BLaER1 treated with 17β-estradiol and CSF1 and Interleukin-3, amounts not matched to agents 10 nM and 100 nM (cell line): ENCODE results near the gene CCL14.
"Not testable (repeated sequence)": the region's sequence is repeated elsewhere in the genome, so short reads cannot be mapped to it uniquely, and the experiment has no call there.

Experiments
- H3K27ac ChIP-seq, 11 experiments: shearing (Covaris generic); formaldehyde crosslinking; 2 replicates each; pipeline ENCODE4 v1.8.1; 2022
- H3K27me3 ChIP-seq, 11 experiments: shearing (Covaris generic); formaldehyde crosslinking; 2 replicates each; pipeline ENCODE4 v1.8.1; 2022
- H3K36me3 ChIP-seq, 11 experiments: shearing (Covaris generic); formaldehyde crosslinking; 2 replicates each; pipeline ENCODE4 v1.8.1; 2022
- H3K4me1 ChIP-seq, 10 experiments: shearing (Covaris generic); formaldehyde crosslinking; 2 replicates each; pipeline ENCODE4 v1.8.1; 2022
- H3K4me2 ChIP-seq, 11 experiments: shearing (Covaris generic); formaldehyde crosslinking; 2 replicates each; pipeline ENCODE4 v1.8.1; 2022
- H3K4me3 ChIP-seq, 10 experiments: shearing (Covaris generic); formaldehyde crosslinking; 2 replicates each; pipeline ENCODE4 v1.8.1; 2022
- H3K9ac ChIP-seq, 11 experiments: shearing (Covaris generic); formaldehyde crosslinking; 2 replicates each; pipeline ENCODE4 v1.8.1; 2022
- H3K9me3 ChIP-seq, 11 experiments: shearing (Covaris generic); formaldehyde crosslinking; replicated peaks in 1 of 11; 2 replicates each; pipeline ENCODE4 v1.8.1; 2022
- H4K20me1 ChIP-seq, 11 experiments: shearing (Covaris generic); formaldehyde crosslinking; 2 replicates each; pipeline ENCODE4 v1.8.1; 2022
- Cebpa-rat ChIP-seq, 11 experiments: shearing (Covaris generic); IDR thresholded peaks; 2 replicates each; pipeline ENCODE4 v1.8.1; 2022

The CCL14 gene

DNA sequence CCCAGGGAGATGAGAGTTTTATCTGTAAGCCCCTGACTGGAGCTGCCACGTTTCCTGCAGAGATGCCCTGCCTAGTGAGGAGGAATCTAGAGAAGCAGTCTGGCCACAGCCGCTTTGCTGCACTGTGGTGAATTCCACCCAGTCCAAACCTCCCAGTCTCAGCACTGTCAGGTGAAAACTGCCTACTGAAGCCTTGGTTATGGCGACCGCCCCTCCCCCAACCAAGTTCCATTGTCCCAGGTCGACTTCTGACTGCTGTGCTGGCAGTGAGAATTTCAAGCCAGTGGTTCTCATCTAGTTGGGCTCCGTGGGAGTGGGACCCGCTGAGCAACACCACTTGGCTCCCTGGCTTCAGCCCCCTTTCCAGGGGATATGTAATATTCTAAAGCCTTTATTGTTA lies 32.8 kb downstream of the CCL14 start:
- no peaks in the 10 kb centered on the region for H3K4me1 ChIP-seq
- no peak overlapping the region for H3K4me3 ChIP-seq
- no peak overlapping the region for H3K9ac ChIP-seq
- TF ChIP-seq Cebpa-rat (IDR thresholded peaks at IDR 0.05), result no peak
- no peak overlapping the region for H3K4me2 ChIP-seq
- no peaks in the 10 kb centered on the region for H4K20me1 ChIP-seq
- H3K36me3 ChIP-seq, result no peaks in the 10 kb centered on the region
- H3K27ac ChIP-seq, result no peak overlapping the region
- H3K9me3 ChIP-seq, result no peaks in the 10 kb centered on the region
- no peaks in the 10 kb centered on the region for H3K27me3 ChIP-seq

DNA sequence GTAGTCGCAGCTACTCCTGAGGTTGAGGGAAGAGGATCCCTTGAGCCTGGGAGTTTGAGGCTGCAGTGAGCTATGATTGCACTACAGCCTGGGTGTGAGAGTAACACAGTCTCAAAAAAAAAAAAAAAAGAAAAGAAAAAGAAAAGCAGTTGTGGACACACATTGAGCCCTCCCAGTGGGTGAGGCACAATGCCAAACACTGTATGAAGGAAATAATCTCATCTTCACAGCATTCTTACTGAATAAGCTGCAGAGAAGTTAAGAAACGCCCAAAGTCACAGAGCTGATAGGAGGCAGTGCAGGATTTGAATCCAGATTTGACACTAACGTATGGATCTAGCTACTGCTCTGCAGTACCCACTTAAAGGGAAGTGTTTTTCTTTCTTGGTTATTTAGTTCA lies 37.1 kb downstream of the CCL14 start:
- H3K36me3 ChIP-seq, result no peaks in the 10 kb centered on the region
- no peak overlapping the region for H3K4me2 ChIP-seq
- H4K20me1 ChIP-seq, result no peaks in the 10 kb centered on the region
- no peaks in the 10 kb centered on the region for H3K4me1 ChIP-seq
- H3K27ac ChIP-seq, result no peak overlapping the region
- no peak overlapping the region for H3K4me3 ChIP-seq
- H3K9me3 ChIP-seq, result no peaks in the 10 kb centered on the region
- no peaks in the 10 kb centered on the region for H3K27me3 ChIP-seq
- TF ChIP-seq Cebpa-rat (IDR thresholded peaks at IDR 0.05), result no peak
- no peak overlapping the region for H3K9ac ChIP-seq

DNA sequence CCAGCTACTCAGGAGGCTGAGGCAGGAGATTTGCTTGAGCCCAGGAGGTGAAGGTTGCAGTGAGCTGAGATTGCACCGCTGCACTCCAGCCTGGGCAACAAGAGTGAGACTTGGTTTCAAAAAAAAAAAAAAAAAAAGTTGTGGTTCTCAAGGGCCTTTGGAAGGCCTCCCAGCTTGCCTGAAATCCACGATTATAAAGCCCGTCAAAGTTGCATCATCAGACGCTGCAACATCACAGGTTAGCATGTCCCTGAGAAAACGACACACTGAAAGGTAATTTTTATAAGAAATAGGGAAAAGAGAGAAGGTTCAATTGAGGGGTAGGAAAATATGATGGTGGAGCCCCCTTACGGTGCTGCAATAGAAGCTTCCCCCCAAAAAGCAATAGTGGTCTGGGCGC lies 38.4 kb downstream of the CCL14 start:
- H3K4me1 ChIP-seq, result no peaks in the 10 kb centered on the region
- no peak overlapping the region for H3K27ac ChIP-seq
- no peak overlapping the region for H3K4me3 ChIP-seq
- H4K20me1 ChIP-seq, result no peaks in the 10 kb centered on the region
- peak in 1 of 11 experiments; percentile 31; a peak in 1 of 22 replicates for TF ChIP-seq Cebpa-rat (IDR thresholded peaks at IDR 0.05)
- H3K9ac ChIP-seq, result no peak overlapping the region
- H3K4me2 ChIP-seq, result no peak overlapping the region
- H3K36me3 ChIP-seq, result no peaks in the 10 kb centered on the region
- H3K9me3 ChIP-seq, result no peaks in the 10 kb centered on the region
- no peaks in the 10 kb centered on the region for H3K27me3 ChIP-seq

DNA sequence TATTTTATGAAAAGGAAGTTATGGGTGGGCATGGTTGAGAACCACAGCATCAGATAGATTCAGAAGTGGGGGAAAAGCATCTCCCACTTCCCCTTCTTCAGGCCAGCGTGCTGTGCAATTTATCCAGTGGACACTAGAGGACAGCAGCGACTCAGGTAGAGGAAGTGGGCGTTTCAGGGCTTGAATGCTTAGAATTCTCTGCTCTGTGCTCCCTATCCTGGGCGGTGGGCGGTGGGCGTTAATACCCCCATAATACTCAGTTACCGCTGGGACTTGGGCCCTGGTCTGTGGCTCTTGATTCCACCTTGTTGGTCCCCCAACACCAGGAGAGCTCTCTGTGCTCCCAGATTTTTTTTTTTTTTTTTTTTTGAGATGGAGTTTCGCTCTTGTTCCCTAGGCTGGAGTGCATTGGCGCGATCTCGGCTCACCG lies 39.4 kb downstream of the CCL14 start:
- Histone ChIP-seq H3K4me2 (no peak overlapping the region; a peak in 1 of 22 replicates), H3K36me3 (no peaks in the 10 kb centered on the region), H4K20me1 (no peaks in the 10 kb centered on the region), H3K9ac (no peak overlapping the region), H3K27me3 (no peaks in the 10 kb centered on the region), H3K9me3 (no peaks in the 10 kb centered on the region), H3K27ac (no peak overlapping the region), H3K4me3 (no peak overlapping the region), H3K4me1 (no peaks in the 10 kb centered on the region)
- TF ChIP-seq Cebpa-rat (IDR thresholded peaks at IDR 0.05), result no peak

DNA sequence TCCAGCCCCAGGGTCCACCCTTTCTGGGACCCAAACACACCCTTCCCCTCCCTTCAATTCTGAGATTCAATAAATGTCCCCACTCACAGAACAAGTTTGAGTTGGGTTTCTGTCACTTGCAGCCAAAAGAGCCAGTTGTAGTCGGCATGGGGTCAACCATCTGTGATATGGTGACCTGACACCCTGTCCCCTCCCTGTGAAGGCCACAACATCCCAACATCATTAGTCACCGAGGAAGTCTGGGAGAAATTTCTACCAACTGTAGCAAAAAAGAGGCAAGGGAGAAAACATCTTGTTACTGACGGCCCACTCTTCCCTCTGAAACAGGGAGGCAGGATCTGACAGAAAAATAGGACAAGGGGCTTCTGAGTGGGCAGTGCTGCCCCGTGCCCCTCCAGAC lies 42.4 kb downstream of the CCL14 start:
- H3K27ac ChIP-seq, result no peak overlapping the region
- H3K9me3 ChIP-seq, result no peaks in the 10 kb centered on the region
- no peak overlapping the region for H3K4me2 ChIP-seq
- H3K9ac ChIP-seq, result no peak overlapping the region
- TF ChIP-seq Cebpa-rat (IDR thresholded peaks at IDR 0.05), result no peak
- no peak overlapping the region for H3K4me3 ChIP-seq
- no peaks in the 10 kb centered on the region for H3K4me1 ChIP-seq
- no peaks in the 10 kb centered on the region for H3K36me3 ChIP-seq
- H3K27me3 ChIP-seq, result no peaks in the 10 kb centered on the region
- no peaks in the 10 kb centered on the region for H4K20me1 ChIP-seq

DNA sequence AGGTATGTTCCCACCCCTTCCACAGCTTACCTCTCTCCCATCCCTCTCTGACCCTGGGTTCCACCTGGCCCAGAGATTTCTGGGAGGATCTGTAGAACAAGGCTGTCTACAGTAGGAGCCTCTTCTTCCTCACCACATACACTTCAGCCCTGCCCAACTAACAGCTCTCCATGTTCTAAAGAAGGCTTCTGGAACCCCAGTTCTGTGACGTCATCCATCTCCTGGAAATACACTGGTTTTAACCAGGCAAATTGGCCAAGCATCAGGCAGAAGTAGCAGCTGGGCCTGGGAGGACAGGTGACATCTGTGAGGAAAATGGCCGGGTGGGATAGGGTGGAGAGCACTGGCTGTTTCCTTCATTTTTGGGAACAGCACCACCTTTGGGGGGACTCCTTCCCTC lies 43.0 kb downstream of the CCL14 start, which contains the start of gene LYZL6:
Gene LYZL6, minus strand, starts transcription at position 177 of the 400 bp plus-strand sequence. CDS start 4,357 bp downstream, outside the sequence.
- Histone ChIP-seq H3K9me3 (no peaks in the 10 kb centered on the region), H3K4me3 (no peak within 1 kb of the TSS), H3K27me3 (no peaks in the 10 kb centered on the region), H3K9ac (no peak within 1 kb of the TSS), H3K36me3 (no peaks in the 10 kb centered on the region), H3K4me2 (no peak within 1 kb of the TSS), H4K20me1 (no peaks in the 10 kb centered on the region), H3K27ac (no peak within 1 kb of the TSS), H3K4me1 (no peaks in the 10 kb centered on the region)
- TF ChIP-seq Cebpa-rat (IDR thresholded peaks at IDR 0.05), result no peak

DNA sequence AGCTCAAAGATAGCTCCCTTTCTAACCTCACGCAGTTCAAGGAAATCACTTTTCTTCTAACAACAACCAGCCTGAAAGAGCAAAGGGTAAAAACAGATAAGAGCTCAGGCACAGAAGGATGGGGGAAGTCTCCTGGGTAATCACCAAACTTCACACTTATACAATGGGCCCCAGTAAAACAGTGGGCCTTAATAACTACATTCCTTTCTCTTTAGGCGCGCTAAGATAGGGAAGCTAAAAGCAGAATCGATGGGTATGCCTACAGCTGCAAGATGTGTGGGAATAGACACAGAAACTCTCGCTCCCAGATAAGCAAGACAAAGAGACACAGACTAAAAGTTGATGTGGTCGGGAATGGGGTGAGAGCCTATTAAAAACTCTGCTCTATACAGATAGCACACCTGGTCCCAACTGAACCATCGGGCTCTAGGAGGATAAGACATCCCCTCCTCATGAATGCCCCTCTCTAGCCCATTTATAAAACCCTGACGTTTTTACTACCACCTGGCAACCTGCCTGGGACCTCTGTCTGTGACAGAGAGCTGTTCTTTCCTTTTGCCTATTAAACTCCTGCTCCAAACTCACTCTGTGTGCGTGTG lies 43.8 kb downstream of the CCL14 start:
- no peaks in the 10 kb centered on the region for H3K9me3 ChIP-seq
- H3K4me2 ChIP-seq, result no peak overlapping the region
- TF ChIP-seq Cebpa-rat (IDR thresholded peaks at IDR 0.05), result no peak
- no peaks in the 10 kb centered on the region for H4K20me1 ChIP-seq
- H3K4me1 ChIP-seq, result no peaks in the 10 kb centered on the region
- no peaks in the 10 kb centered on the region for H3K36me3 ChIP-seq
- H3K4me3 ChIP-seq, result no peak overlapping the region
- H3K27ac ChIP-seq, result no peak overlapping the region
- H3K9ac ChIP-seq, result no peak overlapping the region
- H3K27me3 ChIP-seq, result no peaks in the 10 kb centered on the region

DNA sequence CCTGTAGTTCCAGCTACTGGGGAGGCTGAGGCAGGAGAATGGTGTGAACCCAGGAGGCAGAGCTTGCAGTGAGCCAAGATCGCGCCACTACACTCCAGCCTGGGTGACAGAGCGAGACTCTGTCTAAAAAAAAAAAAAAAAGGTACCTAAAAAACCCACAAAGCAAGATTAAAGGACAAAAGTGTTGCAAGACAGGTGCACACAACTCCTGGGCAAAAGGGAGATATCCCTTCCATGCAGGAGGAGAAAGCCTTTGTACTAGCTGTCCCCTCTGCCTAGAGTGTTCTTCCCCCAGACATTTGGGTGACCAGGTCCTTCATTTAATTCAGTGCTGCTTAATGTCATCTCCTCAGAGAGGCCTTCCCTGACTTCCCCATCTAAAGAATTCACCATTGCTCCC lies 48.0 kb downstream of the CCL14 start:
- H3K4me2 ChIP-seq, H3K27me3 ChIP-seq, H3K4me1 ChIP-seq, H4K20me1 ChIP-seq, H3K9me3 ChIP-seq, H3K4me3 ChIP-seq, H3K27ac ChIP-seq, H3K36me3 ChIP-seq, H3K9ac ChIP-seq: not testable (repeated sequence)

DNA sequence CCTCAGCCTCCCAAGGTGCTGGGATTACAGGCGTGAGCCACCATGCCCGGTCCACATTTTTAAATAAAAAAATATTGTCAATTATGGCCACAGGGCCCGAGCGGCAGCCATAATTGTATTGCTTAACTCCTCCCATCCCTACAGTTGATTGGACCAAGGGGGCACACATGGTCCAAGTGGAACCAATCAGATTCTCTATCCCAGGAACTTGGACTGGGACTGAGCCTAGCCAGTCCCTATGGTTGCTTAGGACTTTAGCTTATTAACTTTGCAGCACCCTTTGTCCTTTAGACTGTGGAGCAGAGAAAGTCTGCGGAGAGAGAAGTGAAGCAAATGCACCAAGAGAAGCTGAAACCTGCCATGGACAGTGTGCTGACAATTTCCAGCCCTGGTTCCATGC lies 50.5 kb downstream of the CCL14 start:
- peaks cover 0 to 6% (median 3%) of the 10 kb centered on the region in 10 experiments; a peak in 15 of 20 replicates for H3K4me1 ChIP-seq
- no peak overlapping the region for H3K9ac ChIP-seq
- no peaks in the 10 kb centered on the region for H4K20me1 ChIP-seq
- H3K27ac ChIP-seq, result no peak overlapping the region
- H3K9me3 ChIP-seq, result no peaks in the 10 kb centered on the region; a peak in 1 of 22 replicates
- H3K27me3 ChIP-seq, result no peaks in the 10 kb centered on the region
- no peak overlapping the region for H3K4me3 ChIP-seq
- no peak for TF ChIP-seq Cebpa-rat (IDR thresholded peaks at IDR 0.05)
- no peak overlapping the region for H3K4me2 ChIP-seq
- no peaks in the 10 kb centered on the region for H3K36me3 ChIP-seq

DNA sequence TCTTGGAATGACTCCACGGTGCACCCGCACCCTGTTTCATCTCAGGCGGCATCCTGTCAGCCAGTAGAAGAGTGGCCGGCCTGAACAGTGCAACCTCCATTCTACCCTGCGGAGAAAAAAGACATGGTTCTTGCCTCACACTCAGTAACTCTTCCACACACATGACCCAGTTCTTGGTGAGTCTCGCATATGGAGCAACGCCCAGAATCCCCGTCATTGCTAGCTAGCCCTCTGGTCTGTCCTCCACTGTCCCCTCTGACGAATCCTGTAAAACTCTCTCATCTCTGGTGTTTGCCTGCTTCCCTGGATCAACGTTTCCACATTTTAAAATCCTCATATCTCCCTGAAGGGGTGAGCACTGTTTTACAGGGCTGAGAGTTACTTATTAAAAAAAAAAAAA lies 51.8 kb downstream of the CCL14 start:
- no peak overlapping the region for H3K27ac ChIP-seq
- no peaks in the 10 kb centered on the region for H4K20me1 ChIP-seq
- H3K9ac ChIP-seq, result no peak overlapping the region
- no peaks in the 10 kb centered on the region; a peak in 1 of 22 replicates for H3K9me3 ChIP-seq
- no peak for TF ChIP-seq Cebpa-rat (IDR thresholded peaks at IDR 0.05)
- no peaks in the 10 kb centered on the region for H3K36me3 ChIP-seq
- 0 out of 22 replicates have a peak, but pooled peaks cover 0 to 4% (median 0%) of the 10 kb centered on the region in 11 experiments for H3K27me3 ChIP-seq
- H3K4me1 ChIP-seq, result peaks cover 12 to 19% (median 16%) of the 10 kb centered on the region in 10 experiments
- no peak overlapping the region for H3K4me2 ChIP-seq
- H3K4me3 ChIP-seq, result no peak overlapping the region
